Measurements from ENCODE around the gene DDX20. TPM values are rescaled to one million over a fixed set of nuclear protein-coding genes. Genes with fewer than 3 reads are reported as not detected.

The DDX20 gene
- total RNA-seq, 1 donor from 2014 or later = 15.4 TPM

DNA sequence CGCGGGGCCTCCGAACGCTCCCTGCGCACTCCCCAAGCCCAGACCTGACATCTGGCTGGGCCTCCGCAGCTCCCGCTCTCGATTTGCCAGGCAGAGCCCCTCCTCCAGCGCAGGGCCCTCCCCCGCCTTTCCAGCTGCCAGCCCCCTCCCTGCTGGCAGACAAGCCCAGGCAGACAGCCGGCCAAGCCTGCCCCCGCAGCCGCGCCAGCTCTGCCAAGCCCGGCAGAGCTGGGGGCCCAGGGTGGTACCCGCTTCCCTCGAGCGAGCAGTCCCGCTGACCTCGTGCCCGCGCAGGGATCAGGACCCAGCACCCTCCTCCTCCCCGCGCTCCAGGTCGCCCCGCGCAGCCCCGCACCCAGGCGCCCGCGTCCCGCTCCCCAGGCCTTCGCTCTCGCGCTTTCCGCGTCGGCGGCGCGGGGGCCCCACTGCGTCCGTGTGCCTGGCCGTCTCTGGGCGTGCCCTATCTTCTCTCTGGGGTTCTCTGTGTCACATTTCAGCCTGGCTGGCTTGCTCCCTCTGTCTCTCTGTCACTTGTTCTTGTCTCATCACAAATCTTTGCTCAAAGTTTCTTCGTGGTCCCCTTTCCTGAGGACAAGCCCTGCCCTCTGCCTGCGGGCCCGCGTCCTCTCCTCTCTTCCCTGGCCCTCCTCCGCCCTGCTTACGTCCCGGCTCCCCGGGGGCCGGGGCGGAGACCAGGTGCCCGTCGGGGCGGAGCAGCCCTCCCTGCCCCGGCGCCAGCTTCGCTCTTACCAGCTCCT lies 17.1 kb upstream of the DDX20 start:
- TF ChIP-seq EZH2 (IDR thresholded peaks at IDR 0.05; ENCODE audit: insufficient read depth, low read length) = no peak
- TF ChIP-seq, protein P1, sequence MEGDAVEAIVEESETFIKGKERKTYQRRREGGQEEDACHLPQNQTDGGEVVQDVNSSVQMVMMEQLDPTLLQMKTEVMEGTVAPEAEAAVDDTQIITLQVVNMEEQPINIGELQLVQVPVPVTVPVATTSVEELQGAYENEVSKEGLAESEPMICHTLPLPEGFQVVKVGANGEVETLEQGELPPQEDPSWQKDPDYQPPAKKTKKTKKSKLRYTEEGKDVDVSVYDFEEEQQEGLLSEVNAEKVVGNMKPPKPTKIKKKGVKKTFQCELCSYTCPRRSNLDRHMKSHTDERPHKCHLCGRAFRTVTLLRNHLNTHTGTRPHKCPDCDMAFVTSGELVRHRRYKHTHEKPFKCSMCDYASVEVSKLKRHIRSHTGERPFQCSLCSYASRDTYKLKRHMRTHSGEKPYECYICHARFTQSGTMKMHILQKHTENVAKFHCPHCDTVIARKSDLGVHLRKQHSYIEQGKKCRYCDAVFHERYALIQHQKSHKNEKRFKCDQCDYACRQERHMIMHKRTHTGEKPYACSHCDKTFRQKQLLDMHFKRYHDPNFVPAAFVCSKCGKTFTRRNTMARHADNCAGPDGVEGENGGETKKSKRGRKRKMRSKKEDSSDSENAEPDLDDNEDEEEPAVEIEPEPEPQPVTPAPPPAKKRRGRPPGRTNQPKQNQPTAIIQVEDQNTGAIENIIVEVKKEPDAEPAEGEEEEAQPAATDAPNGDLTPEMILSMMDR (IDR thresholded peaks at IDR 0.05; ENCODE audit: insufficient read depth, low read depth, low read length) = no peak
- Histone ChIP-seq H3K9ac (ENCODE audit: low read length) (peak overlapping the region; percentile 76), H3K79me2 (ENCODE audit: insufficient read depth, low read length) (no peaks in the 10 kb centered on the region), H2AFZ (ENCODE audit: low read depth, low read length) (peak overlapping the region; percentile 94), H3K4me2 (ENCODE audit: low read length) (peak overlapping the region; percentile 96), H3K36me3 (ENCODE audit: insufficient read depth, low read length) (no peaks in the 10 kb centered on the region), H3K27ac (ENCODE audit: low read depth, low read length) (peak overlapping the region; percentile 11), H4K20me1 (ENCODE audit: insufficient read depth, low read length) (peaks cover 11% of the 10 kb centered on the region), H3K27me3 (ENCODE audit: insufficient read depth, low read length) (no peaks in the 10 kb centered on the region), H3K4me1 (ENCODE audit: insufficient read depth, low read length) (peaks cover 39% of the 10 kb centered on the region), H3K4me3 (ENCODE audit: insufficient read depth, low read depth, low read length) (peak overlapping the region; percentile 65), H3K9me3 (ENCODE audit: insufficient read depth, low read depth, low read length) (no peaks in the 10 kb centered on the region)
- peaks cover 15% of the 10 kb centered on the region for H3K4me1 Mint-ChIP-seq (ENCODE audit: low read depth, unreplicated experiment)
- DNase-seq (ENCODE audit: low read depth) (peak; percentile 50), FAIRE-seq (no peak)
- no peaks in the 10 kb centered on the region for H3K9me3 Mint-ChIP-seq (ENCODE audit: unreplicated experiment)
- H3K4me3 Mint-ChIP-seq (ENCODE audit: unreplicated experiment) = peak overlapping the region; percentile 92
- peaks cover 12% of the 10 kb centered on the region for H3K27me3 Mint-ChIP-seq (ENCODE audit: low read depth, unreplicated experiment)
- H3K27ac Mint-ChIP-seq (ENCODE audit: unreplicated experiment) = peak overlapping the region; percentile 78
- H3K36me3 Mint-ChIP-seq (ENCODE audit: low read depth, unreplicated experiment) = no peaks in the 10 kb centered on the region

- DNase-seq (ENCODE audit: low read depth) (peak; percentile 69), FAIRE-seq (no peak)
- Histone ChIP-seq H3K27ac (ENCODE audit: low read depth, low read length) (peak within 1 kb of the TSS; percentile 11), H3K4me3 (ENCODE audit: insufficient read depth, low read depth, low read length) (peak within 1 kb of the TSS; percentile 65), H3K9me3 (ENCODE audit: insufficient read depth, low read depth, low read length) (no peaks in the 10 kb centered on the region), H3K4me2 (ENCODE audit: low read length) (peak within 1 kb of the TSS; percentile 96), H2AFZ (ENCODE audit: low read depth, low read length) (peak within 1 kb of the TSS; percentile 94), H3K4me1 (ENCODE audit: insufficient read depth, low read length) (peaks cover 38% of the 10 kb centered on the region), H3K27me3 (ENCODE audit: insufficient read depth, low read length) (no peaks in the 10 kb centered on the region), H3K9ac (ENCODE audit: low read length) (peak within 1 kb of the TSS; percentile 76), H3K79me2 (ENCODE audit: insufficient read depth, low read length) (no peaks in the 10 kb centered on the region), H4K20me1 (ENCODE audit: insufficient read depth, low read length) (peaks cover 9% of the 10 kb centered on the region), H3K36me3 (ENCODE audit: insufficient read depth, low read length) (no peaks in the 10 kb centered on the region)
- H3K27me3 Mint-ChIP-seq (ENCODE audit: low read depth, unreplicated experiment) = peaks cover 12% of the 10 kb centered on the region
- H3K27ac Mint-ChIP-seq (ENCODE audit: unreplicated experiment) = peak within 1 kb of the TSS; percentile 92
- no peaks in the 10 kb centered on the region for H3K9me3 Mint-ChIP-seq (ENCODE audit: unreplicated experiment)
- no peaks in the 10 kb centered on the region for H3K36me3 Mint-ChIP-seq (ENCODE audit: low read depth, unreplicated experiment)
- peak within 1 kb of the TSS; percentile 92 for H3K4me3 Mint-ChIP-seq (ENCODE audit: unreplicated experiment)
- TF ChIP-seq, protein P1 (IDR thresholded peaks at IDR 0.05; ENCODE audit: insufficient read depth, low read depth, low read length) = no peak
- peaks cover 19% of the 10 kb centered on the region for H3K4me1 Mint-ChIP-seq (ENCODE audit: low read depth, unreplicated experiment)
These were observed 16.3 kb upstream of the DDX20 start, which contains the start of gene INKA2 for GRCh38 chr1:111739194-111739924. Gene INKA2, minus strand, starts transcription at chr1:111739395. Its CDS starts 153 bp downstream, at chr1:111739242.

All from astrocyte (in vitro differentiated cells and primary cell).